ENCODE results near the gene EHBP1. TPM values are rescaled to one million over a fixed set of nuclear protein-coding genes. Genes with fewer than 3 reads are reported as not detected.

EHBP1 gene
- total RNA-seq, 8 experiments from 2014 or later, result 35.1 to 81.1 (median 54.6) TPM

- peak in 5 of 8 experiments; percentile 62 to 100 (median 81) for ATAC-seq (replicated peaks in 6 of 8)
- Histone ChIP-seq H3K4me3 (no peak overlapping the region), H3K4me1 (replicated peaks in 1 of 2) (no peaks in the 10 kb centered on the region), H3K27ac (no peak overlapping the region)
- WGBS, 10 experiments, result 17 to 80% (median 68%) methylated on average over 1 of the region's 1 CpG; no CpG with 5 or more reads in 4 of the 10 experiments
- in situ Hi-C loops (cut with MboI; ENCODE audit: low pct_unique_long_range_greater_than_20kb in 2 of 9, low sequenced_read_pairs in 9 of 9, unreplicated experiment in 9 of 9), result no loop called here
These were observed 32.9 kb upstream of the EHBP1 start for GRCh38 chr2:62672601-62673000.

DNA sequence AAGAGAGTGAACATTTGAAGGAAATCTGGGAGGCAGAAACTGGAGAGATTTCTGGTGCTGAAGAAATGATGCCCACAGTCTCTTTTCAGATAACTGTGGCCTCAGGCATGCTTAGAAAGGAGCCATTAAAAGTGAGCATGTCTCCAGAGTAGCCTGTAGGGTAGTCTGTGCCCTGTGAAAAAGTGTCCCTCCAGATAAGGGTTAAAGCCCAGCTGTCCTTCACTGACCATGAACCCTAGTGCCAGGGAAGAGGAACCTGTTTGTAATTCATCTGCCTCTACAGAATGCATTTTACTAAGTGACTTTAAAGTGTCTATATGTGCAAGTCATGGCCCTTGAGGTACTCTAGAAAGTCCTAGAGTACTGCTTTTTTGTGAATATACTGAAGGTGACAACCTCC is 30.5 kb upstream of the EHBP1 start:
- H3K4me3 ChIP-seq, result no peak overlapping the region
- in situ Hi-C loops (cut with MboI; ENCODE audit: low pct_unique_long_range_greater_than_20kb in 2 of 9, low sequenced_read_pairs in 9 of 9, unreplicated experiment in 9 of 9), result no loop called here
- no peak for ATAC-seq (replicated peaks in 6 of 8)
- no peak overlapping the region for H3K27ac ChIP-seq
- peaks cover 1 to 3% of the 10 kb centered on the region in 2 donors for H3K4me1 ChIP-seq (replicated peaks in 1 of 2)

GRCh38 chr2:62685256-62685655 is 20.3 kb upstream of the EHBP1 start:
- 51 to 100% (median 88%) methylated on average over 1 to 2 of the region's 2 CpGs; no CpG with 5 or more reads in 5 of the 10 experiments for WGBS, 10 experiments
- ATAC-seq (replicated peaks in 6 of 8), result no peak
- Histone ChIP-seq H3K27ac (no peak overlapping the region), H3K4me3 (no peak overlapping the region), H3K4me1 (replicated peaks in 1 of 2) (peaks cover 7 to 17% of the 10 kb centered on the region in 2 donors)
- in situ Hi-C loops (cut with MboI; ENCODE audit: low pct_unique_long_range_greater_than_20kb in 2 of 9, low sequenced_read_pairs in 9 of 9, unreplicated experiment in 9 of 9), result no loop called here

DNA sequence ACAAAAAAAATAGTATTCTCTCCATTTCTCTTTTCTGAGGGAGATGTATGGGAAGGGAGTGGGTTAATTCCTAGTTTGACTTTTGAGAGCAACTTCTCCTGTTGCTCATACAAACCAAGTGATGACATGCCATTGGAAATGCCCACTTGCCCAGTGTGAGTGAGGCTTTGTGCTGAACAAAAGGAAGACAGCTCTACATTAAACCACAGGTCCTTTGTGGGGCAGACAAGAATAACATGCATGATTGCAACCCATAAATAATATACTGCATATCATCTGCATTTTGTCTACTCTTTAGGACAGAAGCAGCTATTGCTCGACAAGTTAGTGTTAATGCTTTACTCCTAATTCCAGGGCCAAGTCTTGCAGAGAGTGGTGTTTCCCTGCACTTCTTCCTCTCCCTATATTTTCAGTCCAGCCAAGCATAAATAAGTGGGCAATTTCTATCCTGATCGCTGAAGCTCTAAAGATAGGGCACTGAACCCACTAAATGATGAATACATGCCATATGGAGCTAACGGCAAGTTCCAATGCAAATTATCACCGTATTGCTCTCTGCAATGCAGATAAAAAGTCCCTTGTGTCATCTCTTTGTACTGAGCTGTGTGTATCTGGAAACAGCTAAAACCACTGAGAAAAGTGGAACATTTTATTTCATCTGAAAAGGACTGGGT is 19.4 kb upstream of the EHBP1 start:
- WGBS, 10 experiments, result 0 to 83% (median 9%) methylated on average over 1 to 4 of the region's 4 CpGs; no CpG with 5 or more reads in 1 of the 10 experiments
- Histone ChIP-seq H3K27ac (peak overlapping the region in 1 of 2 donors; percentile 32), H3K4me3 (no peak overlapping the region), H3K4me1 (replicated peaks in 1 of 2) (peaks cover 6 to 16% of the 10 kb centered on the region in 2 donors)
- in situ Hi-C loops (cut with MboI; ENCODE audit: low pct_unique_long_range_greater_than_20kb in 2 of 9, low sequenced_read_pairs in 9 of 9, unreplicated experiment in 9 of 9), result no loop called here
- peak in 6 of 8 experiments; percentile 39 to 91 (median 84) for ATAC-seq (replicated peaks in 6 of 8)

- in situ Hi-C loops (cut with MboI; ENCODE audit: low pct_unique_long_range_greater_than_20kb in 2 of 9, low sequenced_read_pairs in 9 of 9, unreplicated experiment in 9 of 9), result no loop called here
- H3K27ac ChIP-seq, result no peak overlapping the region
- WGBS, 10 experiments, result 54 to 100% (median 97%) methylated on average over 1 to 2 of the region's 2 CpGs
- ATAC-seq (replicated peaks in 6 of 8), result peak in 1 of 8 experiments; percentile 35
- H3K4me3 ChIP-seq, result no peak overlapping the region
- peaks cover 6 to 16% of the 10 kb centered on the region in 2 donors for H3K4me1 ChIP-seq (replicated peaks in 1 of 2)
These were observed 17.9 kb upstream of the EHBP1 start for GRCh38 chr2:62687636-62688035.

- no peak overlapping the region for H3K27ac ChIP-seq
- peaks cover 6 to 16% of the 10 kb centered on the region in 2 donors for H3K4me1 ChIP-seq (replicated peaks in 1 of 2)
- peak in 1 of 8 experiments; percentile 38 for ATAC-seq (replicated peaks in 6 of 8)
- in situ Hi-C loops (cut with MboI; ENCODE audit: low pct_unique_long_range_greater_than_20kb in 2 of 9, low sequenced_read_pairs in 9 of 9, unreplicated experiment in 9 of 9), result no loop called here
- WGBS, 10 experiments, result 0 to 100% (median 78%) methylated on average over 1 of the region's 1 CpG; no CpG with 5 or more reads in 3 of the 10 experiments
- H3K4me3 ChIP-seq, result no peak overlapping the region
These were observed 16.7 kb upstream of the EHBP1 start for GRCh38 chr2:62688771-62689170.

DNA sequence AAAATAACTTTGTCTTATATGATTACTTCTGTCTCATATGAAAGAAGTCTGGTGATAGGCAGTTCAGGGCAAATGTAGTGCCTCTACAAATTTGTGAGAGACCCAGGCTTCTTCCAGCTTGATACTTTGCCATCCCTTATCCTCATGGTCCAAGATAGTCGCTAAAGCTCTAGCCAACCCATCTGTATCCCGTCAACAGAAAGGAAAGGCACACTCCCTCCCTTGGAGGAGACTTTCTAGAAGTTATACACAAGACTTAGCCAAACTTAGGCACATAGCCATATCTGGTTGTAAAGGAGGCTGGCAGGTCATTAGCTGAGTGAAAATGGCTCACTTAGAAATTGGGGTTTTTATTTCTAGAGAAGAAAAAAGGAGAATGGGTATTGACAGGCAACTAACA is 14.3 kb upstream of the EHBP1 start:
- in situ Hi-C loops (cut with MboI; ENCODE audit: low pct_unique_long_range_greater_than_20kb in 2 of 9, low sequenced_read_pairs in 9 of 9, unreplicated experiment in 9 of 9), result no loop called here
- WGBS, 10 experiments, result 17 to 86% (median 80%) methylated on average over 1 to 2 of the region's 2 CpGs; no CpG with 5 or more reads in 3 of the 10 experiments
- Histone ChIP-seq H3K4me1 (replicated peaks in 1 of 2) (peaks cover 5 to 6% of the 10 kb centered on the region in 2 donors), H3K4me3 (no peak overlapping the region), H3K27ac (no peak overlapping the region)
- ATAC-seq (replicated peaks in 6 of 8), result no peak

DNA sequence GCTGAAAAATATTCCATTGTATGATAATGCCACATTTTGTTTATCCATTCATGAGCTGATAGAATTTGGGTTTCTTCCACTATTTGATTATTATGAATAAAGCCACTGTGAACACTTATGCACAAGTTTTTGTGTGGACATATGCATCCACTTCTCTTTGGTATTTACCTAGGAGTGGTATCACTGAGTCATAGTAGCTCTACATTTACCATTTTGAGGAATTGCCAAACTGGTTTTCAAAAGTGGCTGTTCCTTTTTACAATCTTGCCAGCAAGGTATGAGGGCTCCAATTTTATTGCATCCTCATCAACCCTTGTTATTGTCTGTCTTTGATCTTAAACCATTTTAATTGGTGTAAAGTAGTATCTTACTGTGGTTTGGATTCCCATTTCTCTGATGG is 13.3 kb upstream of the EHBP1 start:
- H3K4me3 ChIP-seq, result no peak overlapping the region
- in situ Hi-C loops (cut with MboI; ENCODE audit: low pct_unique_long_range_greater_than_20kb in 2 of 9, low sequenced_read_pairs in 9 of 9, unreplicated experiment in 9 of 9), result no loop called here
- H3K27ac ChIP-seq, result no peak overlapping the region
- H3K4me1 ChIP-seq (replicated peaks in 1 of 2), result no peaks in the 10 kb centered on the region
- ATAC-seq (replicated peaks in 6 of 8), result peak in 1 of 8 experiments; percentile 27

- Histone ChIP-seq H3K27ac (no peak overlapping the region), H3K4me1 (replicated peaks in 1 of 2) (no peaks in the 10 kb centered on the region), H3K4me3 (no peak overlapping the region)
- in situ Hi-C loops (cut with MboI; ENCODE audit: low pct_unique_long_range_greater_than_20kb in 2 of 9, low sequenced_read_pairs in 9 of 9, unreplicated experiment in 9 of 9), result no loop called here
- ATAC-seq (replicated peaks in 6 of 8), result no peak
- 0 to 100% (median 90%) methylated on average over 1 of the region's 1 CpG; no CpG with 5 or more reads in 4 of the 10 experiments for WGBS, 10 experiments
These were observed 6.9 kb upstream of the EHBP1 start for GRCh38 chr2:62698653-62699052.

- Histone ChIP-seq H3K27ac (peak overlapping the region; percentile 42 to 70), H3K4me3 (peak overlapping the region; percentile 48 to 93 (median 63)), H3K4me1 (replicated peaks in 1 of 2) (peaks cover 0 to 16% of the 10 kb centered on the region in 2 donors)
- no peak for ATAC-seq (replicated peaks in 6 of 8)
- in situ Hi-C loops (cut with MboI; ENCODE audit: low pct_unique_long_range_greater_than_20kb in 2 of 9, low sequenced_read_pairs in 9 of 9, unreplicated experiment in 9 of 9), result no loop called here
- WGBS, 10 experiments, result 0 to 59% (median 7%) methylated on average over 1 to 2 of the region's 2 CpGs; no CpG with 5 or more reads in 3 of the 10 experiments
These were observed 883 bp upstream of the EHBP1 start for GRCh38 chr2:62704654-62705006.

- peak overlapping the region; percentile 86 to 90 for H3K27ac ChIP-seq
- WGBS, 10 experiments, result 0 to 40% (median 1%) methylated on average over 1 to 10 of the region's 57 CpGs
- peak; percentile 22 to 60 (median 50) for ATAC-seq (replicated peaks in 6 of 8)
- in situ Hi-C loops (cut with MboI; ENCODE audit: low pct_unique_long_range_greater_than_20kb in 2 of 9, low sequenced_read_pairs in 9 of 9, unreplicated experiment in 9 of 9), result no loop called here
- peaks cover 0 to 20% of the 10 kb centered on the region in 2 donors for H3K4me1 ChIP-seq (replicated peaks in 1 of 2)
- H3K4me3 ChIP-seq, result peak overlapping the region; percentile 57 to 93 (median 77)
These were observed 577 bp downstream of the EHBP1 start for GRCh38 chr2:62705859-62706720.

GRCh38 chr2:62706721-62707521 is 1.4 kb downstream of the EHBP1 start:
- Histone ChIP-seq H3K4me3 (peak overlapping the region; percentile 57 to 93 (median 77)), H3K4me1 (replicated peaks in 1 of 2) (peaks cover 0 to 23% of the 10 kb centered on the region in 2 donors), H3K27ac (peak overlapping the region; percentile 86 to 90)
- in situ Hi-C loops (cut with MboI; ENCODE audit: low pct_unique_long_range_greater_than_20kb in 2 of 9, low sequenced_read_pairs in 9 of 9, unreplicated experiment in 9 of 9), result no loop called here
- no peak for ATAC-seq (replicated peaks in 6 of 8)
- WGBS, 10 experiments, result 7 to 60% (median 35%) methylated on average over 2 to 6 of the region's 7 CpGs; no CpG with 5 or more reads in 1 of the 10 experiments

GRCh38 chr2:62708751-62709150 is 3.2 kb downstream of the EHBP1 start:
- no peak for ATAC-seq (replicated peaks in 6 of 8)
- Histone ChIP-seq H3K4me3 (peak overlapping the region in 1 of 5 donors; percentile 1), H3K27ac (no peak overlapping the region), H3K4me1 (replicated peaks in 1 of 2) (peaks cover 0 to 23% of the 10 kb centered on the region in 2 donors)
- WGBS, 10 experiments, result 80 to 100% (median 100%) methylated on average over 1 of the region's 1 CpG; no CpG with 5 or more reads in 2 of the 10 experiments
- in situ Hi-C loops (cut with MboI; ENCODE audit: low pct_unique_long_range_greater_than_20kb in 2 of 9, low sequenced_read_pairs in 9 of 9, unreplicated experiment in 9 of 9), result no loop called here

Measured in motor neuron (in vitro differentiated cells).